ENCODE data around the gene SMARCC2. TPM values are rescaled to one million over a fixed set of nuclear protein-coding genes. Genes with fewer than 3 reads are reported as not detected.

Gene SMARCC2
- total RNA-seq, 1 experiment from 2014 or later: 99.7 TPM

DNA sequence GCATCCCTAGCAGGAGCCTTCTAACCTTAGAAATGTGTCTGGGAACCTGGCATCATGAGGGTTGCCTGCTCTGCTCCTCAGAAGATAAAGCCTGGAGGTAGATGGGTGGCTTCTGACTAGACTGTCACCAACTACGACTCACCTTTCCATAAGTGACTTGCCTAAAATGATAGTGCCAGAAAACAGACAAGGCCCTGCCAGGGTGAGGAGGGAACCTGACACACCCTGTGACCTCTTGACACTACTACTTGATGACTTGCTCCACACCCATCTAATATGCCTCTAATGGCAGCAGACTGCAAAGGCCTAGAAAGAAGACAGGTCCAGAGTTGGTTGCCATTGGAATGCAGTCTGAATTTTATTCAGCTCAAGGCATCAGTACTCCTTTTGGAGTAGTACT is 23.1 kb upstream of the SMARCC2 start:
- Histone ChIP-seq H3K79me2 (ENCODE audit: insufficient read depth, low read length) (no peaks in the 10 kb centered on the region), H3K9me3 (ENCODE audit: control insufficient read depth in 1 of 2, insufficient read depth in 1 of 2, low read depth in 1 of 2, low read length in 2 of 2) (no peaks in the 10 kb centered on the region), H3K9ac (ENCODE audit: low read length) (no peak overlapping the region), H3K4me1 (ENCODE audit: control insufficient read depth in 1 of 2, insufficient read depth in 2 of 2, low read length in 2 of 2) (peaks cover 0 to 6% of the 10 kb centered on the region in 2 experiments; a peak in 2 of 4 replicates), H2AFZ (ENCODE audit: low read depth, low read length, poor library complexity, severe bottlenecking) (no peak overlapping the region), H3K4me2 (ENCODE audit: low read length) (no peak overlapping the region), H3K27me3 (ENCODE audit: insufficient read depth, low read length) (no peaks in the 10 kb centered on the region), H3K36me3 (ENCODE audit: control insufficient read depth in 1 of 2, insufficient read depth in 2 of 2, low read length in 2 of 2) (peaks cover 39% of the 10 kb centered on the region in 2 experiments), H3K4me3 (replicated peaks in 1 of 2; ENCODE audit: low read depth in 1 of 2, low read length in 2 of 2) (no peak overlapping the region), H4K20me1 (ENCODE audit: insufficient read depth) (no peaks in the 10 kb centered on the region), H3K9me2 (ENCODE audit: insufficient read depth) (no peaks in the 10 kb centered on the region), H3K27ac (ENCODE audit: low read depth, low read length) (no peak overlapping the region)
- ChIA-PET RAD21 (ENCODE audit: low non-redundant PET in 1 of 2, low total read pairs in 2 of 2, uncharacterized antibody in 2 of 2, unreplicated experiment in 2 of 2) (no interaction called here), POLR2A (no interaction called here), CTCF (no interaction called here)
- no TSS peak for BruUV-seq (replicated peaks)
- ATAC-seq (no peak), DNase-seq (ENCODE audit: low read depth, low spot score) (no peak)
- no peak for TF ChIP-seq JUND (IDR thresholded peaks at IDR 0.05)
- intact Hi-C loops (cut with micrococcal nuclease): no loop called here

DNA sequence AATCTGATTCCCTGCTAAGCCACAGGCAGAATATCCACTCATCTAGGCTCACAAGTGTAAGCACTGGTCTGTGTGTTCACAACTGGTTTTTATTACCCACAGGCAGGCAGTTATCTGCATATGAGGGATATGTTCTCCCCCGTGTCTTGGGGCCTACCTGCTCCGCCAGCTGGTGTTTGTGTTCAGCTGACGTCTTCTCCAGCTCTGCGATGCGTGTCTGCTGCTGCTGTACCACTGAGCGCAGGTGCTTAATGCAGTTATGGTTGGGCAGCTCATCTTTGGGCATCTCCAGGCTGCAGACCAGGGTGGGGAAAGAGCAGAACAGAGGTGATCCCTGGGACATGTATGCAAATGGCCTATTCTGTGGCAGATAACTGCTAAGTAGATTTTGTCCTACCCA is 18.7 kb upstream of the SMARCC2 start:
- no peaks in the 10 kb centered on the region for H3K9me3 ChIP-seq (ENCODE audit: control insufficient read depth in 1 of 2, insufficient read depth in 1 of 2, low read depth in 1 of 2, low read length in 2 of 2)
- ChIA-PET CTCF (interaction anchor here (0.7 to 1.5 kb wide), 2 partner anchors 8 to 14 kb away, joined by 3 to 4 read pairs; partner anchors contain the start of gene RNF41), POLR2A (interaction anchor here (1.3 kb wide), 1 partner anchor 14 kb away, joined by 3 read pairs; the partner anchor contains the start of gene RNF41), RAD21 (ENCODE audit: low non-redundant PET in 1 of 2, low total read pairs in 2 of 2, uncharacterized antibody in 2 of 2, unreplicated experiment in 2 of 2) (interaction anchor here in 1 of 2 experiments (0.5 kb wide), 1 partner anchor 18 kb away, joined by 4 read pairs; no protein-coding TSS in a partner anchor)
- no peaks in the 10 kb centered on the region for H4K20me1 ChIP-seq (ENCODE audit: insufficient read depth)
- BruUV-seq (replicated peaks): no TSS peak
- no peaks in the 10 kb centered on the region for H3K9me2 ChIP-seq (ENCODE audit: insufficient read depth)
- H3K27me3 ChIP-seq (ENCODE audit: insufficient read depth, low read length): no peaks in the 10 kb centered on the region
- ATAC-seq (no peak), DNase-seq (ENCODE audit: low read depth, low spot score) (no peak)
- H3K79me2 ChIP-seq (ENCODE audit: insufficient read depth, low read length): no peaks in the 10 kb centered on the region
- H3K27ac ChIP-seq (ENCODE audit: low read depth, low read length): no peak overlapping the region
- no peak overlapping the region for H3K9ac ChIP-seq (ENCODE audit: low read length)
- peaks cover 0 to 6% of the 10 kb centered on the region in 2 experiments; a peak in 2 of 4 replicates for H3K4me1 ChIP-seq (ENCODE audit: control insufficient read depth in 1 of 2, insufficient read depth in 2 of 2, low read length in 2 of 2)
- H2AFZ ChIP-seq (ENCODE audit: low read depth, low read length, poor library complexity, severe bottlenecking): no peak overlapping the region
- no peak overlapping the region for H3K4me2 ChIP-seq (ENCODE audit: low read length)
- H3K4me3 ChIP-seq (replicated peaks in 1 of 2; ENCODE audit: low read depth in 1 of 2, low read length in 2 of 2): no peak overlapping the region
- H3K36me3 ChIP-seq (ENCODE audit: control insufficient read depth in 1 of 2, insufficient read depth in 2 of 2, low read length in 2 of 2): peaks cover 28 to 31% of the 10 kb centered on the region in 2 experiments
- intact Hi-C loops (cut with micrococcal nuclease): loop anchor here (5.0 kb wide), 1 partner anchor 254 kb away; no protein-coding TSS in a partner anchor
- TF ChIP-seq EZH2 (IDR thresholded peaks at IDR 0.05) (no peak), RAD21 (IDR thresholded peaks at IDR 0.05; ENCODE audit: low read depth) (no peak), FOSL1 (IDR thresholded peaks at IDR 0.05; ENCODE audit: low read depth) (no peak), ZFX (IDR thresholded peaks at IDR 0.05) (no peak), EGR1 (IDR thresholded peaks at IDR 0.05; ENCODE audit: low read depth) (no peak), POLR2AphosphoS5 (IDR thresholded peaks at IDR 0.05; ENCODE audit: low read depth, low read length) (no peak), POLR2A (IDR thresholded peaks at IDR 0.05; ENCODE audit: borderline replicate concordance, extremely low read depth, insufficient read depth, insufficient read length) (no peak), TCF7L2 (IDR thresholded peaks at IDR 0.05; ENCODE audit: borderline replicate concordance, extremely low read depth, insufficient read depth, insufficient read length) (no peak), ZNF274 (IDR thresholded peaks at IDR 0.05; ENCODE audit: low read depth, low read length) (no peak), ELF1 (IDR thresholded peaks at IDR 0.05; ENCODE audit: borderline replicate concordance, low read depth) (no peak), EZH2phosphoT487 (IDR thresholded peaks at IDR 0.05; ENCODE audit: borderline replicate concordance) (no peak)
- TF ChIP-seq, protein P1, sequence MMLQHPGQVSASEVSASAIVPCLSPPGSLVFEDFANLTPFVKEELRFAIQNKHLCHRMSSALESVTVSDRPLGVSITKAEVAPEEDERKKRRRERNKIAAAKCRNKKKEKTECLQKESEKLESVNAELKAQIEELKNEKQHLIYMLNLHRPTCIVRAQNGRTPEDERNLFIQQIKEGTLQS (IDR thresholded peaks at IDR 0.05): no peak
- TF ChIP-seq, protein P2, sequence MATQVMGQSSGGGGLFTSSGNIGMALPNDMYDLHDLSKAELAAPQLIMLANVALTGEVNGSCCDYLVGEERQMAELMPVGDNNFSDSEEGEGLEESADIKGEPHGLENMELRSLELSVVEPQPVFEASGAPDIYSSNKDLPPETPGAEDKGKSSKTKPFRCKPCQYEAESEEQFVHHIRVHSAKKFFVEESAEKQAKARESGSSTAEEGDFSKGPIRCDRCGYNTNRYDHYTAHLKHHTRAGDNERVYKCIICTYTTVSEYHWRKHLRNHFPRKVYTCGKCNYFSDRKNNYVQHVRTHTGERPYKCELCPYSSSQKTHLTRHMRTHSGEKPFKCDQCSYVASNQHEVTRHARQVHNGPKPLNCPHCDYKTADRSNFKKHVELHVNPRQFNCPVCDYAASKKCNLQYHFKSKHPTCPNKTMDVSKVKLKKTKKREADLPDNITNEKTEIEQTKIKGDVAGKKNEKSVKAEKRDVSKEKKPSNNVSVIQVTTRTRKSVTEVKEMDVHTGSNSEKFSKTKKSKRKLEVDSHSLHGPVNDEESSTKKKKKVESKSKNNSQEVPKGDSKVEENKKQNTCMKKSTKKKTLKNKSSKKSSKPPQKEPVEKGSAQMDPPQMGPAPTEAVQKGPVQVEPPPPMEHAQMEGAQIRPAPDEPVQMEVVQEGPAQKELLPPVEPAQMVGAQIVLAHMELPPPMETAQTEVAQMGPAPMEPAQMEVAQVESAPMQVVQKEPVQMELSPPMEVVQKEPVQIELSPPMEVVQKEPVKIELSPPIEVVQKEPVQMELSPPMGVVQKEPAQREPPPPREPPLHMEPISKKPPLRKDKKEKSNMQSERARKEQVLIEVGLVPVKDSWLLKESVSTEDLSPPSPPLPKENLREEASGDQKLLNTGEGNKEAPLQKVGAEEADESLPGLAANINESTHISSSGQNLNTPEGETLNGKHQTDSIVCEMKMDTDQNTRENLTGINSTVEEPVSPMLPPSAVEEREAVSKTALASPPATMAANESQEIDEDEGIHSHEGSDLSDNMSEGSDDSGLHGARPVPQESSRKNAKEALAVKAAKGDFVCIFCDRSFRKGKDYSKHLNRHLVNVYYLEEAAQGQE (IDR thresholded peaks at IDR 0.05; ENCODE audit: low read depth): no peak
- TF ChIP-seq, protein P3, sequence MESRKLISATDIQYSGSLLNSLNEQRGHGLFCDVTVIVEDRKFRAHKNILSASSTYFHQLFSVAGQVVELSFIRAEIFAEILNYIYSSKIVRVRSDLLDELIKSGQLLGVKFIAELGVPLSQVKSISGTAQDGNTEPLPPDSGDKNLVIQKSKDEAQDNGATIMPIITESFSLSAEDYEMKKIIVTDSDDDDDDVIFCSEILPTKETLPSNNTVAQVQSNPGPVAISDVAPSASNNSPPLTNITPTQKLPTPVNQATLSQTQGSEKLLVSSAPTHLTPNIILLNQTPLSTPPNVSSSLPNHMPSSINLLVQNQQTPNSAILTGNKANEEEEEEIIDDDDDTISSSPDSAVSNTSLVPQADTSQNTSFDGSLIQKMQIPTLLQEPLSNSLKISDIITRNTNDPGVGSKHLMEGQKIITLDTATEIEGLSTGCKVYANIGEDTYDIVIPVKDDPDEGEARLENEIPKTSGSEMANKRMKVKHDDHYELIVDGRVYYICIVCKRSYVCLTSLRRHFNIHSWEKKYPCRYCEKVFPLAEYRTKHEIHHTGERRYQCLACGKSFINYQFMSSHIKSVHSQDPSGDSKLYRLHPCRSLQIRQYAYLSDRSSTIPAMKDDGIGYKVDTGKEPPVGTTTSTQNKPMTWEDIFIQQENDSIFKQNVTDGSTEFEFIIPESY (IDR thresholded peaks at IDR 0.05; ENCODE audit: extremely low read depth, insufficient replicate concordance, low read length): no peak
